ENCODE data around the gene DISP3.

DISP3 gene

GRCh38 chr1:11462224-11462923, 16.6 kb upstream of the DISP3 start:
- no peak for DNase-seq

GRCh38 chr1:11463177-11463576, 15.8 kb upstream of the DISP3 start:
- DNase-seq = no peak

GRCh38 chr1:11465307-11465706, 13.6 kb upstream of the DISP3 start:
- DNase-seq = no peak

- DNase-seq = no peak
Observed at GRCh38 chr1:11466416-11466815, 12.5 kb upstream of the DISP3 start.

GRCh38 chr1:11468878-11469277, 10.1 kb upstream of the DISP3 start:
- no peak for DNase-seq

- no peak for DNase-seq
Observed at GRCh38 chr1:11470912-11471311, 8.0 kb upstream of the DISP3 start.

- DNase-seq = no peak
Observed at GRCh38 chr1:11471473-11471872, 7.5 kb upstream of the DISP3 start.

GRCh38 chr1:11472284-11472683, 6.7 kb upstream of the DISP3 start:
- DNase-seq = no peak

- no peak for DNase-seq
Observed at GRCh38 chr1:11472741-11473140, 6.2 kb upstream of the DISP3 start.

GRCh38 chr1:11473491-11474034, 5.4 kb upstream of the DISP3 start:
- no peak for DNase-seq

- no peak for DNase-seq
Observed at GRCh38 chr1:11474826-11475225, 4.1 kb upstream of the DISP3 start.

- no peak for DNase-seq
Observed at GRCh38 chr1:11475748-11476147, 3.2 kb upstream of the DISP3 start.

- no peak for DNase-seq
Observed at GRCh38 chr1:11479375-11479979, 522 bp downstream of the DISP3 start.

GRCh38 chr1:11481019-11481418, 2.1 kb downstream of the DISP3 start:
- no peak for DNase-seq

GRCh38 chr1:11482198-11482597, 3.2 kb downstream of the DISP3 start:
- no peak for DNase-seq

GRCh38 chr1:11482701-11483479, 3.9 kb downstream of the DISP3 start:
- no peak for DNase-seq

GRCh38 chr1:11483581-11484320, 4.8 kb downstream of the DISP3 start:
- no peak for DNase-seq

- DNase-seq = no peak
Observed at GRCh38 chr1:11484321-11484655, 5.3 kb downstream of the DISP3 start.

- no peak for DNase-seq
Observed at GRCh38 chr1:11485191-11485590, 6.2 kb downstream of the DISP3 start.

- DNase-seq = no peak
Observed at GRCh38 chr1:11486231-11487009, 7.5 kb downstream of the DISP3 start.

- no peak for DNase-seq
Observed at GRCh38 chr1:11487196-11487751, 8.3 kb downstream of the DISP3 start.

GRCh38 chr1:11488201-11488770, 9.3 kb downstream of the DISP3 start:
- DNase-seq = no peak
